Measurements from ENCODE around the gene PACRG.

GRCh38 chr6:163182696-163183095 is 454.9 kb downstream of the PACRG start:
- no peak for TF ChIP-seq CTCF (IDR thresholded peaks at IDR 0.05)
- no peak for TF ChIP-seq POLR2AphosphoS5 (IDR thresholded peaks at IDR 0.05)
